HepG2 (cell line): ENCODE data around the gene PLEKHG2. TPM values are rescaled to one million over a fixed set of nuclear protein-coding genes. Genes with fewer than 3 reads are reported as not detected.

ENCODE experiments used
- ATF7-NPFF ChIP-seq: sonication (generic); formaldehyde crosslinking; IDR thresholded peaks from 2 replicates; pipeline ENCODE4 v1.8.1; 2023; ENCODE audit warnings: mild to moderate bottlenecking, low read depth, missing genetic modification reagents, moderate library complexity
- GABPB1 ChIP-seq: IDR thresholded peaks from 2 replicates; pipeline ENCODE4 v1.6.1; 2016; ENCODE audit warnings: mild to moderate bottlenecking, missing genetic modification reagents, moderate library complexity, missing compliant biosample characterization
- HMGXB4 ChIP-seq, 2 experiments: sonication (generic) in 1 of 2; formaldehyde crosslinking in 1 of 2; IDR thresholded peaks; 2 replicates each; pipeline versions ENCODE4 v1.4.0 to v1.6.1; 2018 to 2020; ENCODE audit warnings: missing genetic modification reagents in 2 of 2, borderline replicate concordance in 1 of 2, low read depth in 1 of 2, mild to moderate bottlenecking in 1 of 2, missing biosample characterization in 1 of 2
- HNRNPL ChIP-seq: fragments of 200-400 bp; formaldehyde crosslinking; IDR thresholded peaks from 2 replicates; pipeline ENCODE4 v1.6.1; 2017; ENCODE audit warnings: mild to moderate bottlenecking, low read depth, low read length
- HOXA7 ChIP-seq: sonication (generic); formaldehyde crosslinking; IDR thresholded peaks from 2 replicates; pipeline ENCODE4 v1.8.1; 2022; ENCODE audit warnings: mild to moderate bottlenecking, missing genetic modification reagents, moderate library complexity
- MED1 ChIP-seq: sonication (generic); formaldehyde crosslinking; IDR thresholded peaks from 2 replicates; pipeline ENCODE4 v1.4.0; 2020; ENCODE audit warnings: missing genetic modification reagents
- PAX8 ChIP-seq: sonication (generic); formaldehyde crosslinking; IDR thresholded peaks from 2 replicates; pipeline ENCODE4 v1.8.0; 2022; ENCODE audit warnings: mild to moderate bottlenecking, missing genetic modification reagents, borderline replicate concordance
- PBX2 ChIP-seq: IDR thresholded peaks from 2 replicates; pipeline ENCODE4 v1.6.1; 2016; ENCODE audit warnings: control low read depth
- POLR2G ChIP-seq: fragments of 200-400 bp; formaldehyde crosslinking; IDR thresholded peaks from 2 replicates; pipeline ENCODE4 v1.6.1; 2018; ENCODE audit warnings: mild to moderate bottlenecking, low read depth, low read length, moderate library complexity
- PRPF4 ChIP-seq: fragments of 200-400 bp; formaldehyde crosslinking; IDR thresholded peaks from 2 replicates; pipeline ENCODE4 v1.6.1; 2016; ENCODE audit warnings: low read length, low read depth; ENCODE audit not compliant: poor library complexity, severe bottlenecking
- RBFOX2 ChIP-seq: fragments of 200-400 bp; formaldehyde crosslinking; IDR thresholded peaks from 2 replicates; pipeline ENCODE4 v1.6.1; 2017; ENCODE audit warnings: low read depth, mild to moderate bottlenecking, low read length
- ZFX ChIP-seq: sonication (generic); formaldehyde crosslinking; IDR thresholded peaks from 2 replicates; pipeline ENCODE4 v1.4.0; 2020; ENCODE audit warnings: mild to moderate bottlenecking, low read depth, missing genetic modification reagents, moderate library complexity
- ZNF253 ChIP-seq: sonication (generic); formaldehyde crosslinking; IDR thresholded peaks from 2 replicates; pipeline ENCODE4 v1.8.0; 2022; ENCODE audit warnings: mild to moderate bottlenecking, missing genetic modification reagents, borderline replicate concordance
- ZNF256 ChIP-seq: sonication (generic); formaldehyde crosslinking; conservative IDR thresholded peaks from 2 replicates; pipeline ENCODE4 v1.4.0; 2020; ENCODE audit warnings: missing genetic modification reagents
- ZNF33B ChIP-seq: sonication (generic); formaldehyde crosslinking; IDR thresholded peaks from 2 replicates; pipeline ENCODE4 v1.5.1; 2020; ENCODE audit warnings: mild to moderate bottlenecking, missing genetic modification reagents
- ZNF597 ChIP-seq: sonication (generic); formaldehyde crosslinking; IDR thresholded peaks from 2 replicates; pipeline ENCODE4 v1.5.0; 2020; ENCODE audit warnings: missing genetic modification reagents
- ZNF784 ChIP-seq: sonication (generic); formaldehyde crosslinking; IDR thresholded peaks from 2 replicates; pipeline ENCODE4 v1.5.1; 2020; ENCODE audit warnings: missing genetic modification reagents, mild to moderate bottlenecking, borderline replicate concordance
- ZNF883 ChIP-seq: sonication (generic); formaldehyde crosslinking; IDR thresholded peaks from 2 replicates; pipeline ENCODE4 v1.5.1; 2020; ENCODE audit warnings: mild to moderate bottlenecking, missing genetic modification reagents; ENCODE audit errors: not compliant biosample characterization
- ZSCAN21 ChIP-seq: sonication (generic); formaldehyde crosslinking; IDR thresholded peaks from 2 replicates; pipeline ENCODE4 v1.8.0; 2022; ENCODE audit warnings: mild to moderate bottlenecking, missing genetic modification reagents, moderate library complexity, borderline replicate concordance
- polyA plus RNA-seq, 8 experiments: library from polyadenylated mRNA; depleted of rRNA in 3 of 8; stranded (reverse) in 7 of 8; unstranded in 1 of 8; fragments of >200 nt; fragmentation: Illumina TruSeq in 4 of 8; extraction: Trizol in 4 of 8; gene quantifications; 2 replicates each; pipeline versions ENCODE4 v1.2.1 to v1.2.3, GENCODE V29; 2011 to 2016; ENCODE audit warnings: low read depth in 4 of 8, missing spikeins in 1 of 8, mixed read lengths in 1 of 8; ENCODE audit not compliant: insufficient read depth in 1 of 8
- total RNA-seq, 5 experiments: library from RNA; depleted of rRNA; stranded (reverse); fragments of >200 nt; fragmentation: Illumina TruSeq; extraction: Trizol; gene quantifications; 2 replicates each; pipeline ENCODE4 v1.2.3, GENCODE V29; 2016; ENCODE audit warnings: low read depth in 1 of 5

PLEKHG2 gene
- total and polyA plus RNA-seq, 2 of the 13 experiments (the other 11 are each of a cell fraction or from before 2014, with no cell fraction given) = 3.6 to 6.8 TPM

GRCh38 chr19:39407660-39408391, 4.6 kb upstream of the PLEKHG2 start (continued):
- TF ChIP-seq PBX2 (CRISPR knock-in tag) (no peak), ZNF784 (peak; percentile 23; the same call in 1 of the 2 replicates), HOXA7 (no peak), ZFX (CRISPR knock-in tag) (peak; percentile 45; the same call in 1 of the 2 replicates), ZNF256 (no peak), GABPB1 (CRISPR knock-in tag) (peak; percentile 22; the same call in 1 of the 2 replicates), ZSCAN21 (CRISPR knock-in tag) (0 out of 2 replicates have a peak, but pooled peaks have one; percentile 23), HNRNPL (peak; percentile 95), ATF7-NPFF (CRISPR knock-in tag) (0 out of 2 replicates have a peak, but pooled peaks have one; percentile 5), ZNF33B (CRISPR knock-in tag) (no peak), PAX8 (CRISPR knock-in tag) (no peak), MED1 (no peak), ZNF253 (no peak), RBFOX2 (peak; percentile 81), HMGXB4 (CRISPR knock-in tag; IDR thresholded peaks at IDR 0.05; ENCODE audit: borderline replicate concordance in 1 of 2, low read depth in 1 of 2) (peak in 1 of 2 experiments; percentile 16; a peak in 1 of 4 replicates), PRPF4 (no peak), POLR2G (0 out of 2 replicates have a peak, but pooled peaks have one; percentile 6), ZNF597 (CRISPR knock-in tag) (no peak), ZNF883 (CRISPR knock-in tag) (peak; percentile 31)
- TF ChIP-seq, all 625 proteins: peak for 23
